ENCODE results near the gene STK33. TPM values are rescaled to one million over a fixed set of nuclear protein-coding genes. Genes with fewer than 3 reads are reported as not detected.

The STK33 gene
- polyA plus RNA-seq, 1 of the 3 experiments (the other 2 are of a cell fraction): 12.3 TPM

- no peak for TF ChIP-seq NRF1 (IDR thresholded peaks at IDR 0.05; ENCODE audit: low read depth, low read length)
- no peak for TF ChIP-seq RCOR1 (IDR thresholded peaks at IDR 0.05; ENCODE audit: low read length)
Observed at GRCh38 chr11:8603696-8604077, 9.7 kb upstream of the STK33 start (continued).

- H3K9me2 ChIP-seq: no peaks in the 10 kb centered on the region
- 85% methylated on average over 9 of the region's 9 CpGs for WGBS (ENCODE audit: low lambda C conversion rate)
- TF ChIP-seq GABPA (IDR thresholded peaks at IDR 0.05; ENCODE audit: low read depth) (no peak), IRF3 (IDR thresholded peaks at IDR 0.05; ENCODE audit: low read depth, low read length) (no peak), MXI1 (IDR thresholded peaks at IDR 0.05; ENCODE audit: low read depth, low read length) (no peak), TAF1 (IDR thresholded peaks at IDR 0.05; ENCODE audit: borderline replicate concordance, low read depth, low read length) (no peak), RCOR1 (IDR thresholded peaks at IDR 0.05; ENCODE audit: low read length) (no peak)
- no peak overlapping the region for H2AFZ ChIP-seq (ENCODE audit: low read depth)
- no peak for DNase-seq
- H3K27me3 ChIP-seq (ENCODE audit: insufficient read depth): no peaks in the 10 kb centered on the region
- no peak overlapping the region for H3K4me2 ChIP-seq
- no peak overlapping the region for H3K27ac ChIP-seq (ENCODE audit: low read depth in 2 of 2, low read length in 1 of 2)
- H3K4me1 ChIP-seq (ENCODE audit: control insufficient read depth in 1 of 2, insufficient read depth in 2 of 2, low read depth in 1 of 2, low read length in 1 of 2): 0 out of 4 replicates have a peak, but pooled peaks cover 0 to 6% of the 10 kb centered on the region in 2 experiments
- no peaks in the 10 kb centered on the region for H3K36me3 ChIP-seq (replicated peaks in 1 of 2; ENCODE audit: control insufficient read depth in 1 of 2, insufficient read depth in 2 of 2, low read length in 1 of 2)
- H3K9ac ChIP-seq: no peak overlapping the region
- H3K79me2 ChIP-seq (ENCODE audit: insufficient read depth): no peaks in the 10 kb centered on the region
- no peak overlapping the region for H3K4me3 ChIP-seq (ENCODE audit: low read depth in 2 of 2, low read length in 1 of 2)
- ChIA-PET POLR2A (no interaction called here), CTCF (interaction anchor here (0.9 to 1.3 kb wide), 2 partner anchors 18 to 35 kb away, joined by 3 read pairs; no protein-coding TSS in a partner anchor)
- no peaks in the 10 kb centered on the region for H3K9me3 ChIP-seq
- H3F3A ChIP-seq (replicated peaks; ENCODE audit: insufficient read depth): peaks cover 20% of the 10 kb centered on the region
- no peaks in the 10 kb centered on the region for H4K20me1 ChIP-seq (ENCODE audit: insufficient read depth)
Observed at GRCh38 chr11:8601376-8602133, 7.5 kb upstream of the STK33 start.

GRCh38 chr11:8598506-8598905, 4.5 kb upstream of the STK33 start:
- Histone ChIP-seq H3K9ac (no peak overlapping the region), H3K27me3 (ENCODE audit: insufficient read depth) (no peaks in the 10 kb centered on the region), H3K4me1 (ENCODE audit: control insufficient read depth in 1 of 2, insufficient read depth in 2 of 2, low read depth in 1 of 2, low read length in 1 of 2) (peaks cover 0 to 5% of the 10 kb centered on the region in 2 experiments; a peak in 1 of 4 replicates), H3F3A (replicated peaks; ENCODE audit: insufficient read depth) (peaks cover 7% of the 10 kb centered on the region), H3K4me2 (no peak overlapping the region), H4K20me1 (ENCODE audit: insufficient read depth) (no peaks in the 10 kb centered on the region), H3K79me2 (ENCODE audit: insufficient read depth) (no peaks in the 10 kb centered on the region), H3K36me3 (replicated peaks in 1 of 2; ENCODE audit: control insufficient read depth in 1 of 2, insufficient read depth in 2 of 2, low read length in 1 of 2) (no peaks in the 10 kb centered on the region), H3K9me2 (no peaks in the 10 kb centered on the region), H3K4me3 (ENCODE audit: low read depth in 2 of 2, low read length in 1 of 2) (no peak overlapping the region), H2AFZ (ENCODE audit: low read depth) (no peak overlapping the region), H3K27ac (ENCODE audit: low read depth in 2 of 2, low read length in 1 of 2) (no peak overlapping the region), H3K9me3 (no peaks in the 10 kb centered on the region)
- CTCF ChIA-PET: no interaction called here
- POLR2A ChIA-PET: no interaction called here
- 79% methylated on average over 1 of the region's 1 CpG for WGBS (ENCODE audit: low lambda C conversion rate)
- DNase-seq: no peak
- TF ChIP-seq RCOR1 (IDR thresholded peaks at IDR 0.05; ENCODE audit: low read length): no peak
- TF ChIP-seq EP300 (IDR thresholded peaks at IDR 0.05; ENCODE audit: borderline replicate concordance in 1 of 2, low read depth in 1 of 2, low read length in 1 of 2): no peak
- TF ChIP-seq NRF1 (IDR thresholded peaks at IDR 0.05; ENCODE audit: low read depth, low read length): no peak
- no peak for TF ChIP-seq CHD2 (IDR thresholded peaks at IDR 0.05; ENCODE audit: low read length, partially characterized antibody)
- no peak for TF ChIP-seq NFIC (IDR thresholded peaks at IDR 0.05; ENCODE audit: borderline replicate concordance)
- no peak for TF ChIP-seq USF1 (IDR thresholded peaks at IDR 0.05; ENCODE audit: borderline replicate concordance, low read depth)
- no peak for TF ChIP-seq FOXJ3 (CRISPR knock-in tag; IDR thresholded peaks at IDR 0.05)
- no peak for TF ChIP-seq RAD21 (IDR thresholded peaks at IDR 0.05; ENCODE audit: low read length)
- no peak for TF ChIP-seq CTCF (IDR thresholded peaks at IDR 0.05)
- no peak for TF ChIP-seq JUND (IDR thresholded peaks at IDR 0.05)
- no peak for TF ChIP-seq TEAD4 (IDR thresholded peaks at IDR 0.05; ENCODE audit: borderline replicate concordance, insufficient read depth)
- no peak for TF ChIP-seq MAX (IDR thresholded peaks at IDR 0.05; ENCODE audit: low read depth)
- no peak for TF ChIP-seq ELF1 (IDR thresholded peaks at IDR 0.05)
- no peak for TF ChIP-seq ZBTB33 (IDR thresholded peaks at IDR 0.05; ENCODE audit: borderline replicate concordance, low read depth)
- no peak for TF ChIP-seq SMC3 (IDR thresholded peaks at IDR 0.05; ENCODE audit: low read depth, low read length)
- TF ChIP-seq FOSL2 (IDR thresholded peaks at IDR 0.05; ENCODE audit: borderline replicate concordance, low read depth): no peak
